ENCODE data around the gene CHCHD3.
A peak's percentile ranks its signal among the peaks of the same experiment; 100 is the strongest.

The CHCHD3 gene

GRCh38 chr7:132817949-132818348, 263.9 kb downstream of the CHCHD3 start:
- Histone ChIP-seq H3K27ac (ENCODE audit: low read depth, low read length) (no peak overlapping the region), H3K9me3 (ENCODE audit: control insufficient read depth, insufficient read depth, low read depth, low read length) (no peaks in the 10 kb centered on the region), H3K27me3 (ENCODE audit: control insufficient read depth, insufficient read depth, low read length) (no peaks in the 10 kb centered on the region), H3K36me3 (ENCODE audit: control insufficient read depth, insufficient read depth, low read length) (no peaks in the 10 kb centered on the region), H3K4me3 (ENCODE audit: low read depth, low read length) (no peak overlapping the region), H3K4me1 (ENCODE audit: control insufficient read depth, insufficient read depth, low read length) (peaks cover 10% of the 10 kb centered on the region), H3K9ac (ENCODE audit: low read length) (no peak overlapping the region)

- no peaks in the 10 kb centered on the region for H3K27me3 ChIP-seq (ENCODE audit: control insufficient read depth, insufficient read depth, low read length)
- H3K4me3 ChIP-seq (ENCODE audit: low read depth, low read length), result no peak overlapping the region
- H3K27ac ChIP-seq (ENCODE audit: low read depth, low read length), result 0 out of 2 replicates have a peak overlapping the region, but pooled peaks have one; percentile 37
- peaks cover 10% of the 10 kb centered on the region for H3K4me1 ChIP-seq (ENCODE audit: control insufficient read depth, insufficient read depth, low read length)
- no peak overlapping the region for H3K9ac ChIP-seq (ENCODE audit: low read length)
- no peaks in the 10 kb centered on the region for H3K9me3 ChIP-seq (ENCODE audit: control insufficient read depth, insufficient read depth, low read depth, low read length)
- H3K36me3 ChIP-seq (ENCODE audit: control insufficient read depth, insufficient read depth, low read length), result no peaks in the 10 kb centered on the region
Measured at GRCh38 chr7:132815696-132816311, 266.1 kb downstream of the CHCHD3 start.

- Histone ChIP-seq H3K9ac (ENCODE audit: low read length) (no peak overlapping the region), H3K36me3 (ENCODE audit: control insufficient read depth, insufficient read depth, low read length) (no peaks in the 10 kb centered on the region), H3K27ac (ENCODE audit: low read depth, low read length) (no peak overlapping the region), H3K4me1 (ENCODE audit: control insufficient read depth, insufficient read depth, low read length) (peaks cover 9% of the 10 kb centered on the region), H3K27me3 (ENCODE audit: control insufficient read depth, insufficient read depth, low read length) (no peaks in the 10 kb centered on the region), H3K9me3 (ENCODE audit: control insufficient read depth, insufficient read depth, low read depth, low read length) (no peaks in the 10 kb centered on the region), H3K4me3 (ENCODE audit: low read depth, low read length) (no peak overlapping the region)
Measured at GRCh38 chr7:132815130-132815529, 266.8 kb downstream of the CHCHD3 start.

- H3K9me3 ChIP-seq (ENCODE audit: control insufficient read depth, insufficient read depth, low read depth, low read length), result no peaks in the 10 kb centered on the region
- H3K27ac ChIP-seq (ENCODE audit: low read depth, low read length), result no peak overlapping the region
Measured at GRCh38 chr7:132810561-132810960, 271.3 kb downstream of the CHCHD3 start.

GRCh38 chr7:132806834-132807233, 275.1 kb downstream of the CHCHD3 start:
- no peaks in the 10 kb centered on the region for H3K36me3 ChIP-seq (ENCODE audit: control insufficient read depth, insufficient read depth, low read length)
- no peaks in the 10 kb centered on the region for H3K27me3 ChIP-seq (ENCODE audit: control insufficient read depth, insufficient read depth, low read length)
- H3K4me3 ChIP-seq (ENCODE audit: low read depth, low read length), result no peak overlapping the region
- no peaks in the 10 kb centered on the region for H3K4me1 ChIP-seq (ENCODE audit: control insufficient read depth, insufficient read depth, low read length)
- no peak overlapping the region for H3K9ac ChIP-seq (ENCODE audit: low read length)
- H3K27ac ChIP-seq (ENCODE audit: low read depth, low read length), result no peak overlapping the region
- no peaks in the 10 kb centered on the region for H3K9me3 ChIP-seq (ENCODE audit: control insufficient read depth, insufficient read depth, low read depth, low read length)

More at GRCh38 chr7:132810561-132810960, 271.3 kb downstream of the CHCHD3 start:
- Histone ChIP-seq H3K4me1 (ENCODE audit: control insufficient read depth, insufficient read depth, low read length) (peaks cover 1% of the 10 kb centered on the region; the same call in 1 of the 2 replicates), H3K27me3 (ENCODE audit: control insufficient read depth, insufficient read depth, low read length) (no peaks in the 10 kb centered on the region), H3K9ac (ENCODE audit: low read length) (no peak overlapping the region), H3K36me3 (ENCODE audit: control insufficient read depth, insufficient read depth, low read length) (no peaks in the 10 kb centered on the region), H3K4me3 (ENCODE audit: low read depth, low read length) (no peak overlapping the region)

GRCh38 chr7:132805766-132806165, 276.1 kb downstream of the CHCHD3 start:
- no peak overlapping the region for H3K9ac ChIP-seq (ENCODE audit: low read length)
- no peaks in the 10 kb centered on the region for H3K4me1 ChIP-seq (ENCODE audit: control insufficient read depth, insufficient read depth, low read length)
- no peak overlapping the region for H3K27ac ChIP-seq (ENCODE audit: low read depth, low read length)
- no peaks in the 10 kb centered on the region for H3K36me3 ChIP-seq (ENCODE audit: control insufficient read depth, insufficient read depth, low read length)
- no peaks in the 10 kb centered on the region for H3K27me3 ChIP-seq (ENCODE audit: control insufficient read depth, insufficient read depth, low read length)
- no peaks in the 10 kb centered on the region for H3K9me3 ChIP-seq (ENCODE audit: control insufficient read depth, insufficient read depth, low read depth, low read length)
- no peak overlapping the region for H3K4me3 ChIP-seq (ENCODE audit: low read depth, low read length)

- no peaks in the 10 kb centered on the region for H3K36me3 ChIP-seq (ENCODE audit: control insufficient read depth, insufficient read depth, low read length)
- H3K9ac ChIP-seq (ENCODE audit: low read length), result no peak overlapping the region
- H3K27me3 ChIP-seq (ENCODE audit: control insufficient read depth, insufficient read depth, low read length), result no peaks in the 10 kb centered on the region
- no peaks in the 10 kb centered on the region for H3K9me3 ChIP-seq (ENCODE audit: control insufficient read depth, insufficient read depth, low read depth, low read length)
- H3K4me3 ChIP-seq (ENCODE audit: low read depth, low read length), result no peak overlapping the region
- H3K27ac ChIP-seq (ENCODE audit: low read depth, low read length), result no peak overlapping the region
- no peaks in the 10 kb centered on the region for H3K4me1 ChIP-seq (ENCODE audit: control insufficient read depth, insufficient read depth, low read length)
Measured at GRCh38 chr7:132804849-132805485, 276.9 kb downstream of the CHCHD3 start.

- Histone ChIP-seq H3K4me1 (ENCODE audit: control insufficient read depth, insufficient read depth, low read length) (no peaks in the 10 kb centered on the region), H3K9ac (ENCODE audit: low read length) (no peak overlapping the region), H3K36me3 (ENCODE audit: control insufficient read depth, insufficient read depth, low read length) (no peaks in the 10 kb centered on the region; the same call in 1 of the 2 replicates), H3K9me3 (ENCODE audit: control insufficient read depth, insufficient read depth, low read depth, low read length) (no peaks in the 10 kb centered on the region), H3K27ac (ENCODE audit: low read depth, low read length) (no peak overlapping the region), H3K27me3 (ENCODE audit: control insufficient read depth, insufficient read depth, low read length) (no peaks in the 10 kb centered on the region), H3K4me3 (ENCODE audit: low read depth, low read length) (no peak overlapping the region)
Measured at GRCh38 chr7:132800522-132800921, 281.4 kb downstream of the CHCHD3 start.

GRCh38 chr7:132799081-132799413, 282.8 kb downstream of the CHCHD3 start:
- H3K36me3 ChIP-seq (ENCODE audit: control insufficient read depth, insufficient read depth, low read length), result peaks cover 2% of the 10 kb centered on the region; the same call in 1 of the 2 replicates
- H3K4me3 ChIP-seq (ENCODE audit: low read depth, low read length), result no peak overlapping the region
- H3K9ac ChIP-seq (ENCODE audit: low read length), result no peak overlapping the region
- no peaks in the 10 kb centered on the region for H3K27me3 ChIP-seq (ENCODE audit: control insufficient read depth, insufficient read depth, low read length)
- H3K27ac ChIP-seq (ENCODE audit: low read depth, low read length), result no peak overlapping the region
- no peaks in the 10 kb centered on the region for H3K9me3 ChIP-seq (ENCODE audit: control insufficient read depth, insufficient read depth, low read depth, low read length)
- H3K4me1 ChIP-seq (ENCODE audit: control insufficient read depth, insufficient read depth, low read length), result no peaks in the 10 kb centered on the region

- H3K4me1 ChIP-seq (ENCODE audit: control insufficient read depth, insufficient read depth, low read length), result no peaks in the 10 kb centered on the region
- H3K27ac ChIP-seq (ENCODE audit: low read depth, low read length), result no peak overlapping the region
- no peak overlapping the region for H3K4me3 ChIP-seq (ENCODE audit: low read depth, low read length)
- H3K9me3 ChIP-seq (ENCODE audit: control insufficient read depth, insufficient read depth, low read depth, low read length), result no peaks in the 10 kb centered on the region
- no peaks in the 10 kb centered on the region for H3K27me3 ChIP-seq (ENCODE audit: control insufficient read depth, insufficient read depth, low read length)
- H3K9ac ChIP-seq (ENCODE audit: low read length), result no peak overlapping the region
- H3K36me3 ChIP-seq (ENCODE audit: control insufficient read depth, insufficient read depth, low read length), result peaks cover 2% of the 10 kb centered on the region; the same call in 1 of the 2 replicates
Measured at GRCh38 chr7:132797152-132797551, 284.7 kb downstream of the CHCHD3 start.

GRCh38 chr7:132793474-132793873, 288.4 kb downstream of the CHCHD3 start:
- Histone ChIP-seq H3K9me3 (ENCODE audit: control insufficient read depth, insufficient read depth, low read depth, low read length) (no peaks in the 10 kb centered on the region), H3K4me1 (ENCODE audit: control insufficient read depth, insufficient read depth, low read length) (no peaks in the 10 kb centered on the region), H3K4me3 (ENCODE audit: low read depth, low read length) (no peak overlapping the region), H3K27ac (ENCODE audit: low read depth, low read length) (no peak overlapping the region), H3K9ac (ENCODE audit: low read length) (no peak overlapping the region), H3K27me3 (ENCODE audit: control insufficient read depth, insufficient read depth, low read length) (no peaks in the 10 kb centered on the region), H3K36me3 (ENCODE audit: control insufficient read depth, insufficient read depth, low read length) (peaks cover 2% of the 10 kb centered on the region; the same call in 1 of the 2 replicates)
